NCI-H1930 (cell line): ENCODE measurements around the gene PFN3.
"Not testable (repeated sequence)": the region's sequence is repeated elsewhere in the genome, so short reads cannot be mapped to it uniquely, and the experiment has no call there.

Experiments
- DNase-seq, 2 experiments: peaks; one replicate each; lab custom pipeline; 2025; lab: John Stamatoyannopoulos, UW

The PFN3 gene

GRCh38 chr5:177425196-177425800 lies 24.8 kb upstream of the PFN3 start:
- DNase-seq, result no peak

- DNase-seq, result no peak
Observed at GRCh38 chr5:177423671-177424070, 23.2 kb upstream of the PFN3 start.

GRCh38 chr5:177421062-177421798 lies 20.8 kb upstream of the PFN3 start:
- no peak for DNase-seq

- DNase-seq, result not testable (repeated sequence)
Observed at GRCh38 chr5:177420472-177420871, 20.0 kb upstream of the PFN3 start.

GRCh38 chr5:177419046-177419445 lies 18.6 kb upstream of the PFN3 start:
- DNase-seq, result no peak

GRCh38 chr5:177417081-177417480 lies 16.6 kb upstream of the PFN3 start:
- not testable (repeated sequence) for DNase-seq

GRCh38 chr5:177414481-177414880 lies 14.0 kb upstream of the PFN3 start:
- DNase-seq, result no peak

- no peak for DNase-seq
Observed at GRCh38 chr5:177412603-177413233, 12.3 kb upstream of the PFN3 start.

- DNase-seq, result no peak
Observed at GRCh38 chr5:177410575-177410974, 10.1 kb upstream of the PFN3 start.

- no peak for DNase-seq
Observed at GRCh38 chr5:177409043-177409801, 8.8 kb upstream of the PFN3 start, which contains the start of gene F12. F12 (minus strand) TSS chr5:177409564; CDS start chr5:177409527, 37 bp downstream.

- no peak for DNase-seq
Observed at GRCh38 chr5:177405805-177406204, 5.3 kb upstream of the PFN3 start.

- DNase-seq, result no peak
Observed at GRCh38 chr5:177405312-177405711, 4.9 kb upstream of the PFN3 start.

- no peak for DNase-seq
Observed at GRCh38 chr5:177404641-177405179, 4.2 kb upstream of the PFN3 start.

- DNase-seq, result peak; percentile 39 to 62
Observed at GRCh38 chr5:177403792-177404640, 3.6 kb upstream of the PFN3 start.

GRCh38 chr5:177403102-177403791 lies 2.8 kb upstream of the PFN3 start:
- peak in 1 of 2 experiments; percentile 51 for DNase-seq

GRCh38 chr5:177402271-177403043 lies 2.0 kb upstream of the PFN3 start:
- DNase-seq, result peak; percentile 49 to 71

GRCh38 chr5:177397875-177398390 lies 2.5 kb downstream of the PFN3 start:
- no peak for DNase-seq

GRCh38 chr5:177396807-177397206 lies 3.7 kb downstream of the PFN3 start:
- no peak for DNase-seq

GRCh38 chr5:177396078-177396477 lies 4.4 kb downstream of the PFN3 start:
- DNase-seq, result no peak
